Measurements from ENCODE around the gene GRXCR2. TPM values are rescaled to one million over a fixed set of nuclear protein-coding genes. Genes with fewer than 3 reads are reported as not detected.
A peak's percentile ranks its signal among the peaks of the same experiment; 100 is the strongest.

Gene GRXCR2
- total and polyA plus RNA-seq, 2 of the 13 experiments (the other 11 are each of a cell fraction or from before 2014, with no cell fraction given) = not detected

DNA sequence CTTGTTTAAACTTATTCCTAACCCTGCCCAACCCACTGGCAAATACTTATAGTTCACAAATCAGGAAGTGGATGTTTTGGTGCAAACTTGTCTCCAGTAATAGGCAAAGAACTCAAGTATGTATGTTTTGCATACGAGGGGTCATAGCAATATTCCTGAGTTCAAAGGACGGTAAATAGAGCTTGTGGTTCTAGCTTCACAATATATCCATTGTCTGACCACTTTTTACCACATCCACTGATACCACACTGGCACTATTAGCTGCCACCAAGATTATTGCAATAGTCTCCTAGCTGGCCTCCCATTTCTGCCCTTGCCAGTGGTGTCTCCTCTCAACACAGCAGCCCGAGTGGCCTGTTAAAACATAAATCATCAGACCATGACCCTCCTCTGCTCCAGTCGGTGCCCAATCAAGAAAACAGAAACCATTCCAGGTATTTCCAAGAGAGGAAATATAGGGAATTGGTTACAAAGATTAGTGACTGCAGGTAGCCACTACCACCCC lies 17.0 kb downstream of the GRXCR2 start:
- peak; percentile 59 for FAIRE-seq
- ChIA-PET POLR2A (interaction anchor here (0.6 to 2.9 kb wide), 4 partner anchors 20 to 318 kb away, joined by 3 to 17 read pairs (median 3); partner anchors contain the start of gene PRELID2), CTCF (ENCODE audit: low intra/inter-chr PET ratio, low total read pairs) (no interaction called here)
- Histone ChIP-seq H2AFZ (ENCODE audit: low read length) (peak overlapping the region; percentile 42), H3K4me3 (replicated peaks in 1 of 3; ENCODE audit: insufficient read depth in 1 of 3, low read depth in 2 of 3, low read length in 3 of 3) (peak overlapping the region; percentile 49 to 71 (median 57)), H3K27ac (ENCODE audit: extremely low read length, insufficient read depth, low read length) (peak overlapping the region; percentile 30), H3K4me1 (ENCODE audit: insufficient read depth, low read length) (peaks cover 49% of the 10 kb centered on the region), H3K79me2 (ENCODE audit: insufficient read depth, low read length) (no peaks in the 10 kb centered on the region), H3K27me3 (ENCODE audit: control insufficient read depth in 1 of 2, insufficient read depth in 2 of 2, low read length in 2 of 2) (no peaks in the 10 kb centered on the region), H3K36me3 (replicated peaks in 1 of 2; ENCODE audit: control insufficient read depth in 1 of 2, insufficient read depth in 2 of 2, low read length in 2 of 2) (no peaks in the 10 kb centered on the region), H3K4me2 (ENCODE audit: low read depth, low read length) (peak overlapping the region; percentile 91), H4K20me1 (ENCODE audit: insufficient read depth, low read length) (no peaks in the 10 kb centered on the region), H3K9ac (ENCODE audit: insufficient read depth, low read depth, low read length) (peak overlapping the region; percentile 47), H3K9me3 (ENCODE audit: low read length) (no peaks in the 10 kb centered on the region)
- in situ Hi-C loops (cut with HindIII; ENCODE audit: extremely low pct_ligation_motif_present, low pct_unique_long_range_greater_than_20kb) (no loop called here), intact Hi-C loops (cut with micrococcal nuclease; ENCODE audit: unreplicated experiment) (loop anchor here (10.0 kb wide), 1 partner anchor 119 kb away; no protein-coding TSS in a partner anchor)
- peak; percentile 65 for DNase-seq (ENCODE audit: low spot score)
- ATAC-seq = peak; percentile 74
- 3% methylated on average over 4 of the region's 4 CpGs for WGBS (ENCODE audit: low lambda C conversion rate)
- BruUV-seq (replicated peaks) = TSS peak; percentile 53
- 0 out of 2 replicates have a peak, but pooled peaks have one; percentile 22 for TF ChIP-seq HOXA5 (CRISPR knock-in tag; IDR thresholded peaks at IDR 0.05)
- no peak for TF ChIP-seq ZNF33A (CRISPR knock-in tag; IDR thresholded peaks at IDR 0.05; ENCODE audit: borderline replicate concordance)
- TF ChIP-seq, protein P1, sequence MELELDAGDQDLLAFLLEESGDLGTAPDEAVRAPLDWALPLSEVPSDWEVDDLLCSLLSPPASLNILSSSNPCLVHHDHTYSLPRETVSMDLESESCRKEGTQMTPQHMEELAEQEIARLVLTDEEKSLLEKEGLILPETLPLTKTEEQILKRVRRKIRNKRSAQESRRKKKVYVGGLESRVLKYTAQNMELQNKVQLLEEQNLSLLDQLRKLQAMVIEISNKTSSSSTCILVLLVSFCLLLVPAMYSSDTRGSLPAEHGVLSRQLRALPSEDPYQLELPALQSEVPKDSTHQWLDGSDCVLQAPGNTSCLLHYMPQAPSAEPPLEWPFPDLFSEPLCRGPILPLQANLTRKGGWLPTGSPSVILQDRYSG (CRISPR knock-in tag; IDR thresholded peaks at IDR 0.05) = no peak
- peak; percentile 9; the same call in 1 of the 2 replicates for TF ChIP-seq ELF3 (CRISPR knock-in tag; IDR thresholded peaks at IDR 0.05)
- TF ChIP-seq ZNF556 (CRISPR knock-in tag; IDR thresholded peaks at IDR 0.05; ENCODE audit: borderline replicate concordance) = peak; percentile 25; the same call in 1 of the 2 replicates
- TF ChIP-seq HOXA9 (CRISPR knock-in tag; IDR thresholded peaks at IDR 0.05; ENCODE audit: borderline replicate concordance) = peak; percentile 91
- 0 out of 2 replicates have a peak, but pooled peaks have one; percentile 39 for TF ChIP-seq ZSCAN31 (CRISPR knock-in tag; IDR thresholded peaks at IDR 0.05; ENCODE audit: low read depth)
- 0 out of 2 replicates have a peak, but pooled peaks have one; percentile 3 for TF ChIP-seq CEBPG (CRISPR knock-in tag; IDR thresholded peaks at IDR 0.05)
- TF ChIP-seq, protein P2, sequence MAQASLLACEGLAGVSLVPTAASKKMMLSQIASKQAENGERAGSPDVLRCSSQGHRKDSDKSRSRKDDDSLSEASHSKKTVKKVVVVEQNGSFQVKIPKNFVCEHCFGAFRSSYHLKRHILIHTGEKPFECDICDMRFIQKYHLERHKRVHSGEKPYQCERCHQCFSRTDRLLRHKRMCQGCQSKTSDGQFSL (CRISPR knock-in tag; IDR thresholded peaks at IDR 0.05) = no peak
- TF ChIP-seq RXRB (CRISPR knock-in tag; IDR thresholded peaks at IDR 0.05; ENCODE audit: borderline replicate concordance) = peak; percentile 14; the same call in 1 of the 2 replicates
- TF ChIP-seq GLI4 (CRISPR knock-in tag; IDR thresholded peaks at IDR 0.05; ENCODE audit: borderline replicate concordance) = no peak
- TF ChIP-seq HOXA7 (CRISPR knock-in tag; IDR thresholded peaks at IDR 0.05) = no peak
- TF ChIP-seq ZFP62 (CRISPR knock-in tag; IDR thresholded peaks at IDR 0.05) = no peak
- no peak for TF ChIP-seq RARA (CRISPR knock-in tag; IDR thresholded peaks at IDR 0.05)
- peak; percentile 25; the same call in 1 of the 2 replicates for TF ChIP-seq HDAC2 (CRISPR knock-in tag; IDR thresholded peaks at IDR 0.05)
- no peak for TF ChIP-seq RNF2 (conservative IDR thresholded peaks at IDR 0.05; ENCODE audit: low read depth)
- TF ChIP-seq NKX3-1 (CRISPR knock-in tag; IDR thresholded peaks at IDR 0.05) = 0 out of 2 replicates have a peak, but pooled peaks have one; percentile 32
- peak; percentile 53 for TF ChIP-seq TCF7 (IDR thresholded peaks at IDR 0.05; ENCODE audit: low read depth)
- no peak; the same call in 1 of the 2 replicates for TF ChIP-seq SOX13 (IDR thresholded peaks at IDR 0.05)
- peak in 1 of 2 experiments; percentile 71; a peak in 2 of 4 replicates for TF ChIP-seq SOX13 (CRISPR knock-in tag; conservative IDR thresholded peaks at IDR 0.05 in 1 of 2, IDR thresholded peaks at IDR 0.05 in 1 of 2)
- TF ChIP-seq, protein P3, sequence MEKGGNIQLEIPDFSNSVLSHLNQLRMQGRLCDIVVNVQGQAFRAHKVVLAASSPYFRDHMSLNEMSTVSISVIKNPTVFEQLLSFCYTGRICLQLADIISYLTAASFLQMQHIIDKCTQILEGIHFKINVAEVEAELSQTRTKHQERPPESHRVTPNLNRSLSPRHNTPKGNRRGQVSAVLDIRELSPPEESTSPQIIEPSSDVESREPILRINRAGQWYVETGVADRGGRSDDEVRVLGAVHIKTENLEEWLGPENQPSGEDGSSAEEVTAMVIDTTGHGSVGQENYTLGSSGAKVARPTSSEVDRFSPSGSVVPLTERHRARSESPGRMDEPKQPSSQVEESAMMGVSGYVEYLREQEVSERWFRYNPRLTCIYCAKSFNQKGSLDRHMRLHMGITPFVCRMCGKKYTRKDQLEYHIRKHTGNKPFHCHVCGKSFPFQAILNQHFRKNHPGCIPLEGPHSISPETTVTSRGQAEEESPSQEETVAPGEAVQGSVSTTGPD (CRISPR knock-in tag; IDR thresholded peaks at IDR 0.05) = peak; percentile 66; the same call in 1 of the 2 replicates
- TF ChIP-seq FOXA1 (IDR thresholded peaks at IDR 0.05) = no peak
- TF ChIP-seq FOXA1 (CRISPR knock-in tag; IDR thresholded peaks at IDR 0.05) = peak; percentile 53
- no peak for TF ChIP-seq REXO4 (CRISPR knock-in tag; IDR thresholded peaks at IDR 0.05; ENCODE audit: borderline replicate concordance)
